Stimulated activated CD8-positive, alpha-beta memory T cell treated with anti-CD3 and anti-CD28 coated beads, Interleukin-4, amount 100 ng/mL, for 24 hours (primary cell): Measurements from ENCODE around the gene PTPRG.

ENCODE experiments used
- DNase-seq: peaks from one replicate; pipeline ENCODE4 v3.0.0-alpha.2; 2020; ENCODE audit warnings: low read depth

Gene PTPRG

GRCh38 chr3:62153231-62153630, 591.9 kb downstream of the PTPRG start:
- DNase-seq = no peak

GRCh38 chr3:62154457-62155148, 593.2 kb downstream of the PTPRG start:
- no peak for DNase-seq

- no peak for DNase-seq
Measured at GRCh38 chr3:62159056-62159708, 597.8 kb downstream of the PTPRG start.

GRCh38 chr3:62159709-62160092, 598.3 kb downstream of the PTPRG start:
- no peak for DNase-seq

- no peak for DNase-seq
Measured at GRCh38 chr3:62161371-62161770, 600.0 kb downstream of the PTPRG start.

GRCh38 chr3:62164196-62164595, 602.8 kb downstream of the PTPRG start:
- no peak for DNase-seq

GRCh38 chr3:62164746-62165145, 603.4 kb downstream of the PTPRG start:
- DNase-seq = no peak

- DNase-seq = no peak
Measured at GRCh38 chr3:62167566-62168262, 606.3 kb downstream of the PTPRG start.

GRCh38 chr3:62168356-62168755, 607.0 kb downstream of the PTPRG start:
- no peak for DNase-seq

GRCh38 chr3:62169906-62170660, 608.7 kb downstream of the PTPRG start:
- no peak for DNase-seq

GRCh38 chr3:62171789-62172188, 610.4 kb downstream of the PTPRG start:
- DNase-seq = no peak

- no peak for DNase-seq
Measured at GRCh38 chr3:62172199-62172598, 610.8 kb downstream of the PTPRG start.

GRCh38 chr3:62173939-62174515, 612.7 kb downstream of the PTPRG start:
- no peak for DNase-seq

- DNase-seq = no peak
Measured at GRCh38 chr3:62175161-62175560, 613.8 kb downstream of the PTPRG start.

- DNase-seq = no peak
Measured at GRCh38 chr3:62178032-62178431, 616.7 kb downstream of the PTPRG start.

- DNase-seq = no peak
Measured at GRCh38 chr3:62178739-62179600, 617.6 kb downstream of the PTPRG start.

- no peak for DNase-seq
Measured at GRCh38 chr3:62180514-62180913, 619.1 kb downstream of the PTPRG start.

GRCh38 chr3:62183087-62183486, 621.7 kb downstream of the PTPRG start:
- no peak for DNase-seq

- no peak for DNase-seq
Measured at GRCh38 chr3:62183969-62184368, 622.6 kb downstream of the PTPRG start.

- no peak for DNase-seq
Measured at GRCh38 chr3:62184559-62184958, 623.2 kb downstream of the PTPRG start.

GRCh38 chr3:62187022-62187431, 625.7 kb downstream of the PTPRG start:
- DNase-seq = no peak
